Measurements from ENCODE around the gene GRID2.

The GRID2 gene

GRCh38 chr4:93018806-93019205 lies 715.0 kb downstream of the GRID2 start:
- no peak for TF ChIP-seq REST (IDR thresholded peaks at IDR 0.05; ENCODE audit: insufficient read depth in 1 of 2, low read depth in 2 of 2, low read length in 2 of 2)
- no peak for TF ChIP-seq TAF1 (IDR thresholded peaks at IDR 0.05; ENCODE audit: borderline replicate concordance, insufficient read depth, low read length)
- no peak for TF ChIP-seq FOXP2 (optimal IDR thresholded peaks at IDR 0.05; ENCODE audit: borderline replicate concordance, extremely low read depth, extremely low read length, insufficient read depth)
- TF ChIP-seq SIN3A (IDR thresholded peaks at IDR 0.05; ENCODE audit: borderline replicate concordance, insufficient read depth, low read length) = no peak
- no peak for TF ChIP-seq POLR2AphosphoS5 (IDR thresholded peaks at IDR 0.05; ENCODE audit: low read depth, low read length)

GRCh38 chr4:93029769-93030168 lies 726.0 kb downstream of the GRID2 start:
- TF ChIP-seq TAF1 (IDR thresholded peaks at IDR 0.05; ENCODE audit: borderline replicate concordance, insufficient read depth, low read length) (no peak), REST (IDR thresholded peaks at IDR 0.05; ENCODE audit: insufficient read depth in 1 of 2, low read depth in 2 of 2, low read length in 2 of 2) (no peak), POLR2AphosphoS5 (IDR thresholded peaks at IDR 0.05; ENCODE audit: low read depth, low read length) (no peak), SIN3A (IDR thresholded peaks at IDR 0.05; ENCODE audit: borderline replicate concordance, insufficient read depth, low read length) (no peak), FOXP2 (optimal IDR thresholded peaks at IDR 0.05; ENCODE audit: borderline replicate concordance, extremely low read depth, extremely low read length, insufficient read depth) (no peak)

- TF ChIP-seq TAF1 (IDR thresholded peaks at IDR 0.05; ENCODE audit: borderline replicate concordance, insufficient read depth, low read length) = no peak
- no peak for TF ChIP-seq POLR2AphosphoS5 (IDR thresholded peaks at IDR 0.05; ENCODE audit: low read depth, low read length)
- no peak for TF ChIP-seq SIN3A (IDR thresholded peaks at IDR 0.05; ENCODE audit: borderline replicate concordance, insufficient read depth, low read length)
- no peak for TF ChIP-seq FOXP2 (optimal IDR thresholded peaks at IDR 0.05; ENCODE audit: borderline replicate concordance, extremely low read depth, extremely low read length, insufficient read depth)
- TF ChIP-seq REST (IDR thresholded peaks at IDR 0.05; ENCODE audit: insufficient read depth in 1 of 2, low read depth in 2 of 2, low read length in 2 of 2) = no peak
Observed at GRCh38 chr4:93030670-93031069, 726.9 kb downstream of the GRID2 start.

GRCh38 chr4:93031431-93032098 lies 727.8 kb downstream of the GRID2 start:
- no peak for TF ChIP-seq FOXP2 (optimal IDR thresholded peaks at IDR 0.05; ENCODE audit: borderline replicate concordance, extremely low read depth, extremely low read length, insufficient read depth)

- TF ChIP-seq FOXP2 (optimal IDR thresholded peaks at IDR 0.05; ENCODE audit: borderline replicate concordance, extremely low read depth, extremely low read length, insufficient read depth) (no peak), POLR2AphosphoS5 (IDR thresholded peaks at IDR 0.05; ENCODE audit: low read depth, low read length) (no peak), SIN3A (IDR thresholded peaks at IDR 0.05; ENCODE audit: borderline replicate concordance, insufficient read depth, low read length) (no peak), TAF1 (IDR thresholded peaks at IDR 0.05; ENCODE audit: borderline replicate concordance, insufficient read depth, low read length) (no peak), REST (IDR thresholded peaks at IDR 0.05; ENCODE audit: insufficient read depth in 1 of 2, low read depth in 2 of 2, low read length in 2 of 2) (no peak)
Observed at GRCh38 chr4:93042746-93043145, 739.0 kb downstream of the GRID2 start.
